ENCODE data around the gene MSRB1. TPM values are rescaled to one million over a fixed set of nuclear protein-coding genes. Genes with fewer than 3 reads are reported as not detected.

The MSRB1 gene
- total and polyA plus RNA-seq, 2 donors (not counting 3 experiments of a cell fraction or from before 2014, with no cell fraction given), result 25.0 to 42.1 TPM

GRCh38 chr16:1991135-1991551 lies 48.1 kb upstream of the MSRB1 start:
- no peak for TF ChIP-seq JUN (IDR thresholded peaks at IDR 0.05; ENCODE audit: borderline replicate concordance, insufficient read depth, insufficient read length, low read depth)
- no peak for TF ChIP-seq CTCF (IDR thresholded peaks at IDR 0.05; ENCODE audit: extremely low read depth in 1 of 2, insufficient read depth in 1 of 2, low read depth in 1 of 2, low read length in 2 of 2)
- no peak for TF ChIP-seq GATA2 (IDR thresholded peaks at IDR 0.05; ENCODE audit: insufficient read depth, insufficient read length, low read depth, low read length)
- TF ChIP-seq EZH2 (IDR thresholded peaks at IDR 0.05; ENCODE audit: borderline replicate concordance, low read depth, low read length, severe bottlenecking), result peak; percentile 78
- Histone ChIP-seq H3K27me3 (ENCODE audit: control insufficient read depth in 2 of 2, insufficient read depth in 2 of 2, low read length in 2 of 2) (peaks cover 23 to 24% of the 10 kb centered on the region in 2 experiments), H3K4me1 (ENCODE audit: control insufficient read depth, extremely low read depth, insufficient read depth, low read length) (peaks cover 7% of the 10 kb centered on the region), H3K4me2 (ENCODE audit: insufficient read depth, low read length) (no peak overlapping the region), H4K20me1 (replicated peaks; ENCODE audit: control insufficient read depth, extremely low read depth, insufficient read depth, low read length) (no peaks in the 10 kb centered on the region), H3K4me3 (replicated peaks in 1 of 3; ENCODE audit: insufficient read depth in 1 of 3, low read depth in 1 of 3, low read length in 3 of 3) (no peak overlapping the region), H3K9me3 (replicated peaks; ENCODE audit: control insufficient read depth, insufficient read depth, low read length) (no peaks in the 10 kb centered on the region), H3K9ac (replicated peaks; ENCODE audit: extremely low read depth, insufficient read depth, low read length) (no peak overlapping the region), H3K27ac (ENCODE audit: insufficient read depth, low read depth, low read length) (no peak overlapping the region), H2AFZ (ENCODE audit: low read depth, low read length) (no peak overlapping the region), H3K79me2 (ENCODE audit: control insufficient read depth, insufficient read depth, low read length) (no peaks in the 10 kb centered on the region), H3K36me3 (ENCODE audit: control insufficient read depth in 2 of 2, extremely low read depth in 1 of 2, insufficient read depth in 2 of 2, low read length in 2 of 2) (peaks cover 0 to 2% of the 10 kb centered on the region in 2 experiments), H3K9me1 (replicated peaks; ENCODE audit: control insufficient read depth, extremely low read depth, insufficient read depth, low read length) (no peaks in the 10 kb centered on the region)
- intact Hi-C loops (cut with micrococcal nuclease) (no loop called here), dilution Hi-C loops (cut with MboI; ENCODE audit: extremely low pct_ligation_motif_present, low sequenced_read_pairs) (no loop called here)
- no TSS peak for BruUV-seq (replicated peaks)
- no peak for DNase-seq (ENCODE audit: low read depth, low spot score)
- no peak for FAIRE-seq
- ChIA-PET CTCF (interaction anchor here (2.5 to 3.9 kb wide), 2 partner anchors 12 to 149 kb away, joined by 9 to 23 read pairs; no protein-coding TSS in a partner anchor), POLR2A (interaction anchor here (1.3 kb wide), 1 partner anchor 164 kb away, joined by 5 read pairs; the partner anchor contains the start of gene TRAF7)

All from endothelial cell of umbilical vein (primary cell).